GM10248 (cell line): ENCODE data around the gene PSMD13.
A peak's percentile ranks its signal among the peaks of the same experiment; 100 is the strongest.

Experiments used
- CTCF ChIA-PET: fragments of 300-600 bp; sonication (Branson Sonifier 250); formaldehyde crosslinking; extraction: SDS; loops from one replicate; lab custom pipeline; 2021; ENCODE audit warnings: antibody characterized with exemption; lab: Yijun Ruan, JAX
- POLR2A ChIA-PET: fragments of 350-650 bp; sonication (Branson Sonifier 250); formaldehyde crosslinking; extraction: SDS; loops from one replicate; lab custom pipeline; 2020; ENCODE audit warnings: antibody characterized with exemption; lab: Yijun Ruan, JAX
- DNase-seq: peaks from one replicate; pipeline ENCODE4 v3.0.0; 2012; ENCODE audit errors: extremely low spot score
- TF ChIP-seq, protein P1 (sequence below): IDR thresholded peaks from 2 replicates; pipeline ENCODE4 v1.5.1; 2012; ENCODE audit warnings: mild to moderate bottlenecking, low read depth; ENCODE audit errors: extremely low read depth, missing control alignments, control extremely low read depth

PSMD13 gene

DNA sequence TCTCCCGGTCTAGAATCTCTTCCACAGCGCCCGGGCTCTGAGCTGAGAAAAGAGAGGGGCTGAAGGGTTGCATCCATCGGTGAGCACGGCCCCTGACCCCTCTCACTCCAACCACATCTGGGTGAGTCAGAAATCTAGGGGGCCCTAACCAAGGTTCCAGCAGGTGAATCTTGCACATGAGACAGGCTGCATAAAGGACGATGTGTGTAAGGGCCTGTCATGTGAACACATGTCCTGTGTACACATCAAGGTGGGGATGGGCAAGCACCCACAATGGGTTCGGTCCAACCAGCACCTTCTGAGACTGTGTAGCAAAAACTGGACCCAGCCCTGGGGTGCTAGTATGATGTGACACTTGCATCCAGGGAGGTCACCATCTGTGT is 30.8 kb upstream of the PSMD13 start:
- ChIA-PET CTCF (interaction anchor here (0.7 to 1.7 kb wide), 3 partner anchors 45 to 111 kb away, joined by 3 to 8 read pairs (median 3); no protein-coding TSS in a partner anchor), POLR2A (no interaction called here)
- TF ChIP-seq, protein P1, sequence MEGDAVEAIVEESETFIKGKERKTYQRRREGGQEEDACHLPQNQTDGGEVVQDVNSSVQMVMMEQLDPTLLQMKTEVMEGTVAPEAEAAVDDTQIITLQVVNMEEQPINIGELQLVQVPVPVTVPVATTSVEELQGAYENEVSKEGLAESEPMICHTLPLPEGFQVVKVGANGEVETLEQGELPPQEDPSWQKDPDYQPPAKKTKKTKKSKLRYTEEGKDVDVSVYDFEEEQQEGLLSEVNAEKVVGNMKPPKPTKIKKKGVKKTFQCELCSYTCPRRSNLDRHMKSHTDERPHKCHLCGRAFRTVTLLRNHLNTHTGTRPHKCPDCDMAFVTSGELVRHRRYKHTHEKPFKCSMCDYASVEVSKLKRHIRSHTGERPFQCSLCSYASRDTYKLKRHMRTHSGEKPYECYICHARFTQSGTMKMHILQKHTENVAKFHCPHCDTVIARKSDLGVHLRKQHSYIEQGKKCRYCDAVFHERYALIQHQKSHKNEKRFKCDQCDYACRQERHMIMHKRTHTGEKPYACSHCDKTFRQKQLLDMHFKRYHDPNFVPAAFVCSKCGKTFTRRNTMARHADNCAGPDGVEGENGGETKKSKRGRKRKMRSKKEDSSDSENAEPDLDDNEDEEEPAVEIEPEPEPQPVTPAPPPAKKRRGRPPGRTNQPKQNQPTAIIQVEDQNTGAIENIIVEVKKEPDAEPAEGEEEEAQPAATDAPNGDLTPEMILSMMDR, result no peak
- no peak for DNase-seq

DNA sequence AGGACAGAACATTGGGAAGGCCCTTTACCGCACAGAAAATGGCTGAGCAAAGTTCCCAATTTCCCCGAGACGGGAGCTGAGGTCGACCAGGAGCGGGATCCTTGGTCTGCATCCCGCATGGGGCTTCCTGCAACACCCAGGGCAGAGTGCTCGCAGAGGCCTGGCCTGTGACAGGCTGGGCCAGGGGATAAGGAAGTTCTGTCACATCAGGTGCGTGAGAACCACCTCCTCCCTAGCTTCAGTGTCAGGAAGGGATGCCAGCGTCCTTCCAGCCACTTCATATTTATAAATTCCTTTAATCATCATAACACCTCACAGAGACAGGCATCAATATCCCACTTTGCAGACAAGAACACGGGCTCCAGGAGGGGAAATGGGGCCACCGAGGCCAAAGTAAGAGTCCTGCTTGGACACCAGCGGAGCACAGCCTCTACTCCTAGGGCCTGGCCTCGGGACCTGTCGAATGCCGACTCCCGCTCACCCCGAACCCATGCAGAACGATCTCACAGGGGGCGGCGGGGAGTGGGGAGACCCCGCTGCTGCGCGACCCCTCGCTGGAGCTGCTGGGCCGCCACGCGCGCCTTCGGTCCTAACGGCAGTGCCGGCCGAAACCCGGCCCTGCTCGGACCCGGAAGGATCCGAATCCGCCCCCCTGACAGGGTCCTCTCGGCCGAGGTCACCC is 30.1 kb upstream of the PSMD13 start:
- ChIA-PET CTCF (interaction anchor here (0.8 to 1.7 kb wide), 7 partner anchors 10 to 242 kb away, joined by 3 to 8 read pairs (median 3); no protein-coding TSS in a partner anchor), POLR2A (interaction anchor here (0.6 to 1.0 kb wide), 5 partner anchors 8 to 358 kb away, joined by 3 to 5 read pairs (median 3); no protein-coding TSS in a partner anchor)
- TF ChIP-seq, protein P1, result no peak
- no peak for DNase-seq

GRCh38 chr11:207208-207862 is 29.4 kb upstream of the PSMD13 start, which contains the start of the genes BET1L and RIC8A:
Gene BET1L, minus strand, starts transcription at chr11:207399. Its CDS starts 78 bp downstream, at chr11:207321.
Gene RIC8A, plus strand, starts transcription at chr11:207708. Its CDS starts 1,147 bp downstream, at chr11:208855.
- TF ChIP-seq, protein P1, result no peak
- CTCF ChIA-PET, result interaction anchor here (0.8 to 1.7 kb wide), 7 partner anchors 9 to 242 kb away, joined by 3 to 8 read pairs (median 3); no protein-coding TSS in a partner anchor
- DNase-seq, result peak; percentile 99
- POLR2A ChIA-PET, result interaction anchor here (0.6 to 1.0 kb wide), 5 partner anchors 8 to 358 kb away, joined by 3 to 5 read pairs (median 3); no protein-coding TSS in a partner anchor

- TF ChIP-seq, protein P1, result no peak
- POLR2A ChIA-PET, result interaction anchor here (0.8 to 1.0 kb wide), 4 partner anchors 8 to 236 kb away, joined by 3 to 5 read pairs (median 4); no protein-coding TSS in a partner anchor
- DNase-seq, result no peak
- CTCF ChIA-PET, result interaction anchor here (0.8 to 1.7 kb wide), 6 partner anchors 8 to 241 kb away, joined by 3 to 8 read pairs (median 4); no protein-coding TSS in a partner anchor
These were observed 29.0 kb upstream of the PSMD13 start for GRCh38 chr11:207863-208180.

DNA sequence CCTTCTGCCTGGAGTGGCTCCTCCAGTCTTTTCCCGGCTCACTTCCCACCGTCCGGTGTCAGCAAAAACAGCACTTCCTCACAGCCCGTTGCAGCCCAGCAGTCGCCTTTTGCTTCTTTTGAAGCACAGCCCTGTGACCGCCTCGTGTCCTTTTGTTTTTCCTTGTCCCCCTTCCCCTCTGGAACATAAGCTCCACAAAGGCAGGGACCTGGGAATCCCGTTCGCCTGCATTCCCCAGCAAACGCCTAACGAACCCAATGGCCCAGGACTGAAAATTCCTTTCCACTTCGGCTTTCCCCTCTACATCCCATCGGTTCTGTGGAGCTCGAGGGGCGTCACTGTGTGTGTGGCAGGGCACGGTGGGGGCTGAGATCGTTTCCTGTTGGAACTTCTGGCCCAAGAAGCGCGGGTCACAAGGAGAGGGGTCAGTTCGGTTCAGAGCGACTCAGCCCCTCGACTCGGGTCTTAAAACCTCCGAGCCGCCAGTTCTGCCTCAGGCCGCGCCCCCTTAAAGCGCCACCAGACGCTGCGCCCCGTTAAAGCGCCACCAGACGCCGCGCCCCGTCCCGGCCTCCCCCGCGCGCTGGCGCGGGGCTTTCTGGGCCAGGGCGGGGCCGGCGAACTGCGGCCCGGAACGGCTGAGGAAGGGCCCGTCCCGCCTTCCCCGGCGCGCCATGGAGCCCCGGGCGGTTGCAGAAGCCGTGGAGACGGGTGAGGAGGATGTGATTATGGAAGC is 28.4 kb upstream of the PSMD13 start:
- POLR2A ChIA-PET, result interaction anchor here (0.6 to 0.7 kb wide), 3 partner anchors 28 to 358 kb away, joined by 3 to 8 read pairs (median 5); partner anchors contain the start of gene SIRT3
- CTCF ChIA-PET, result interaction anchor here (1.0 to 1.6 kb wide), 2 partner anchors 147 kb away, joined by 3 to 4 read pairs; no protein-coding TSS in a partner anchor
- peak; percentile 94 for DNase-seq
- TF ChIP-seq, protein P1, result no peak

GRCh38 chr11:208917-209260 is 27.9 kb upstream of the PSMD13 start:
- TF ChIP-seq, protein P1, result no peak
- POLR2A ChIA-PET, result interaction anchor here (0.6 to 0.7 kb wide), 3 partner anchors 27 to 357 kb away, joined by 3 to 8 read pairs (median 5); partner anchors contain the start of gene SIRT3
- DNase-seq, result no peak
- CTCF ChIA-PET, result interaction anchor here (1.0 kb wide), 1 partner anchor 147 kb away, joined by 3 read pairs; no protein-coding TSS in a partner anchor
